Spleen (tissue), 11 donors: ENCODE results near the gene TAOK2. TPM values are rescaled to one million over a fixed set of nuclear protein-coding genes. Genes with fewer than 3 reads are reported as not detected.

Experiments
- DNase-seq: peaks from one replicate; pipeline ENCODE4 v3.0.0-alpha.2; 2020
- H3K27ac ChIP-seq, 8 donors: fragments of 200-600 bp; sonication (generic) in 7 of 8; 1 replicate in 4 of 8; 2 replicates in 4 of 8; pipeline versions ENCODE4 v1.5.0 to v1.8.0; 2016 to 2021; ENCODE audit warnings: inconsistent platforms in 4 of 8, mild to moderate bottlenecking in 4 of 8, moderate library complexity in 1 of 8
- H3K27me3 ChIP-seq, 7 donors: fragments of 200-600 bp; sonication (generic) in 6 of 7; replicated peaks in 1 of 7; 1 replicate in 4 of 7; 2 replicates in 3 of 7; pipeline versions ENCODE4 v1.5.0 to v1.8.0; 2016 to 2021; ENCODE audit warnings: inconsistent platforms in 3 of 7, mild to moderate bottlenecking in 1 of 7
- H3K36me3 ChIP-seq, 6 donors: fragments of 200-600 bp; sonication (generic) in 5 of 6; 1 replicate in 4 of 6; 2 replicates in 2 of 6; pipeline versions ENCODE4 v1.5.0 to v1.8.0; 2016 to 2021; ENCODE audit warnings: inconsistent platforms in 2 of 6
- H3K4me1 ChIP-seq, 6 donors: fragments of 200-600 bp; sonication (generic) in 5 of 6; 1 replicate in 3 of 6; 2 replicates in 3 of 6; pipeline versions ENCODE4 v1.5.0 to v1.8.0; 2016 to 2021; ENCODE audit warnings: inconsistent platforms in 3 of 6
- H3K4me3 ChIP-seq, 8 donors: fragments of 200-600 bp; sonication (generic) in 7 of 8; 1 replicate in 4 of 8; 2 replicates in 4 of 8; pipeline versions ENCODE4 v1.5.0 to v1.8.0; 2016 to 2021; ENCODE audit warnings: inconsistent platforms in 4 of 8, mild to moderate bottlenecking in 4 of 8, moderate library complexity in 2 of 8
- H3K9me3 ChIP-seq, 8 donors: fragments of 200-600 bp; sonication (generic) in 7 of 8; 1 replicate in 4 of 8; 2 replicates in 4 of 8; pipeline versions ENCODE4 v1.5.0 to v1.8.0; 2016 to 2021; ENCODE audit warnings: inconsistent platforms in 4 of 8
- CTCF ChIP-seq, 11 experiments: fragments of 200-600 bp in 7 of 11; fragments of 450-650 bp in 4 of 11; sonication (generic) in 4 of 11; IDR thresholded peaks in 8 of 11; conservative IDR thresholded peaks in 3 of 11; 1 replicate in 7 of 11; 2 replicates in 4 of 11; pipeline versions ENCODE4 v1.4.0 to v1.8.0; 2016 to 2021; ENCODE audit warnings: antibody characterized with exemption in 11 of 11, inconsistent platforms in 4 of 11, mild to moderate bottlenecking in 1 of 11
- POLR2A ChIP-seq, 3 donors: fragments of 450-650 bp; IDR thresholded peaks; one replicate each; pipeline ENCODE4 v1.5.1; 2017; ENCODE audit warnings: antibody characterized with exemption in 3 of 3, mild to moderate bottlenecking in 1 of 3
- POLR2AphosphoS5 ChIP-seq, 3 donors: sonication (generic); formaldehyde crosslinking; IDR thresholded peaks; one replicate each; pipeline ENCODE4 v1.5.1; 2017; ENCODE audit warnings: antibody characterized with exemption in 3 of 3
- WGBS, 5 donors: extraction: QIAGEN DNeasy Blood & Tissue Kit in 3 of 5; methylation state at CpG; one replicate each; pipeline versions ENCODE4 v1.1.5 to v1.1.7; 2013 to 2018; 5-methylcytosine and 5-hydroxymethylcytosine counted together
- intact Hi-C: fragments of 100-400 bp; cut with DNase I; formaldehyde crosslinking; loops from one replicate; pipeline ENCODE4 v1.15.0; 2023; ENCODE audit warnings: low total_unique reads
- polyA plus RNA-seq, 3 donors: library from polyadenylated mRNA; stranded (reverse); fragments of 200-250 nt; gene quantifications; one replicate each; pipeline ENCODE4 v1.2.1, GENCODE V29; 2013
- total RNA-seq, 7 donors: library from RNA; depleted of rRNA in 3 of 7; stranded (reverse); fragments of >200 nt in 3 of 7; fragmentation: NEBNext Ultra II Directional in 4 of 7; extraction: Animal tissue kit (Norgen Biotek cat#: 25700) in 4 of 7; gene quantifications; one replicate each; pipeline versions ENCODE4 v1.1.0 to v1.2.1, GENCODE V29; 2016 to 2021
- donor health status: healthy with polysubstance abuse.
- donor health status: DM: no; HTN: no; CAD: no; lungs with moderate emphysema.
- donor health status: DM: no; HTN: no; CAD: no.
- donor health status: Bipolar disorder and iron deficiency.
- donor health status: healthy.
- donor health status: DM: no; HTN: no; CAD: no.
- donor health status: DM: yes; HTN: yes; CAD: no.

TAOK2 gene
- total and polyA plus RNA-seq, 10 donors: 13.2 to 96.5 (median 71.6) TPM

DNA sequence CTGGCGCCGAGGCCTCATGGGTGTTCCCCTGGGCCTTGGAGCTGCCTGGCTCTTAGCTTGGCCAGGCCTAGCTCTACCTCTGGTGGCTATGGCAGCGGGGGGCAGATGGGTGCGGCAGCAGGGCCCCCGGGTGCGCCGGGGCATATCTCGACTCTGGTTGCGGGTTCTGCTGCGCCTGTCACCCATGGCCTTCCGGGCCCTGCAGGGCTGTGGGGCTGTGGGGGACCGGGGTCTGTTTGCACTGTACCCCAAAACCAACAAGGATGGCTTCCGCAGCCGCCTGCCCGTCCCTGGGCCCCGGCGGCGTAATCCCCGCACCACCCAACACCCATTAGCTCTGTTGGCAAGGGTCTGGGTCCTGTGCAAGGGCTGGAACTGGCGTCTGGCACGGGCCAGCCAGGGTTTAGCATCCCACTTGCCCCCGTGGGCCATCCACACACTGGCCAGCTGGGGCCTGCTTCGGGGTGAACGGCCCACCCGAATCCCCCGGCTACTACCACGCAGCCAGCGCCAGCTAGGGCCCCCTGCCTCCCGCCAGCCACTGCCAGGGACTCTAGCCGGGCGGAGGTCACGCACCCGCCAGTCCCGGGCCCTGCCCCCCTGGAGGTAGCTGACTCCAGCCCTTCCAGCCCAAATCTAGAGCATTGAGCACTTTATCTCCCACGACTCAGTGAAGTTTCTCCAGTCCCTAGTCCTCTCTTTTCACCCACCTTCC, 13.9 kb downstream of the TAOK2 start:
- DNase-seq: peak; percentile 69

DNA sequence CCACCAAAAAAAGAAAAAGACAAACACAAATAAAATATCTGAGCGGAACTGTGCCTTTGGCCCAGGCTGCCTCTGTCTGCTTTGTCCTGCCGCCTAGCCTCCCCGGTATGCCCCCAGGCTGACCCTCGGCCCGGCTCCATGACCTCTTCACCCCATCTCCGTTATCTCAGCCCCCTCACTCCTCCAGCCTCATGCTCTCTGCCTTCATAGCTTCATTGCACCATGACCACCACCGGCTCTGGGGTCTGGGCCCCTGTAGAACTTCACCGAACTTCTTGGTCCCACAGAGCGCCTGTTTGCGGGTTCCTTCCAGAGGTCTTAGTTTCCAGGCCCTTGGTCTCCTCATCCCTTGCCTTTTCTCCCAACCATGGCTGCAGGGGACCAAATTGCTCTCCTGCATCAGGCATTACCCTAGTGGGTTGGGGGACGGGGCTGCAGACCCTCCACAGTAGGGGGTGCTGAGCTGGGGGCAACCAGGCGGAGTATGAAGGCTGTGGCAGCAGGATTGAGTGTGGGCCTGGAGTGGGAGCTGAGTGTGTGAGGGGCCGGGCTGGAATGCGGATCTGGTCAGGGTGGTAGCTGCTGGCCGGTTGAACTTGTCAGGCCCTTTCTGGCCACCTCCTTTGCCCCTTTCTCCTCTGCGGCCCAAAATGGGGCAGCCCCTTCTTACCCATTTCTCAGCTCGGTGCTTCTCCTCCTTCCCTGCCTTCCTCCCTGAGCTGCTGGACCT, 14.8 kb downstream of the TAOK2 start:
- intact Hi-C loops: no loop called here
- peaks cover 7 to 100% (median 99%) of the 10 kb centered on the region in 6 donors for H3K36me3 ChIP-seq
- peak; percentile 47 for DNase-seq
- H3K27ac ChIP-seq: no peak overlapping the region
- WGBS, 5 donors: 88 to 93% (median 93%) methylated on average over 16 to 17 of the region's 17 CpGs
- H3K27me3 ChIP-seq: no peaks in the 10 kb centered on the region
- peaks cover 0 to 7% (median 1%) of the 10 kb centered on the region in 6 donors for H3K4me1 ChIP-seq
- no peak for TF ChIP-seq POLR2A (IDR thresholded peaks at IDR 0.05)
- peak in 1 of 3 donors; percentile 23 for TF ChIP-seq POLR2AphosphoS5 (IDR thresholded peaks at IDR 0.05)
- no peak for TF ChIP-seq CTCF (IDR thresholded peaks at IDR 0.05 in 8 of 11, conservative IDR thresholded peaks at IDR 0.05 in 3 of 11)
- H3K4me3 ChIP-seq: no peak overlapping the region
- H3K9me3 ChIP-seq: no peaks in the 10 kb centered on the region

More for the DNA sequence above, 13.9 kb downstream of the TAOK2 start:
- Histone ChIP-seq H3K9me3 (no peaks in the 10 kb centered on the region), H3K4me1 (no peaks in the 10 kb centered on the region), H3K4me3 (no peak overlapping the region), H3K27me3 (no peaks in the 10 kb centered on the region), H3K36me3 (peaks cover 11 to 100% (median 99%) of the 10 kb centered on the region in 6 donors), H3K27ac (no peak overlapping the region)
- 94 to 98% (median 95%) methylated on average over 13 to 35 of the region's 35 CpGs for WGBS, 5 donors
- no peak for TF ChIP-seq POLR2A (IDR thresholded peaks at IDR 0.05)
- TF ChIP-seq POLR2AphosphoS5 (IDR thresholded peaks at IDR 0.05): peak in 1 of 3 donors; percentile 19
- intact Hi-C loops: no loop called here

DNA sequence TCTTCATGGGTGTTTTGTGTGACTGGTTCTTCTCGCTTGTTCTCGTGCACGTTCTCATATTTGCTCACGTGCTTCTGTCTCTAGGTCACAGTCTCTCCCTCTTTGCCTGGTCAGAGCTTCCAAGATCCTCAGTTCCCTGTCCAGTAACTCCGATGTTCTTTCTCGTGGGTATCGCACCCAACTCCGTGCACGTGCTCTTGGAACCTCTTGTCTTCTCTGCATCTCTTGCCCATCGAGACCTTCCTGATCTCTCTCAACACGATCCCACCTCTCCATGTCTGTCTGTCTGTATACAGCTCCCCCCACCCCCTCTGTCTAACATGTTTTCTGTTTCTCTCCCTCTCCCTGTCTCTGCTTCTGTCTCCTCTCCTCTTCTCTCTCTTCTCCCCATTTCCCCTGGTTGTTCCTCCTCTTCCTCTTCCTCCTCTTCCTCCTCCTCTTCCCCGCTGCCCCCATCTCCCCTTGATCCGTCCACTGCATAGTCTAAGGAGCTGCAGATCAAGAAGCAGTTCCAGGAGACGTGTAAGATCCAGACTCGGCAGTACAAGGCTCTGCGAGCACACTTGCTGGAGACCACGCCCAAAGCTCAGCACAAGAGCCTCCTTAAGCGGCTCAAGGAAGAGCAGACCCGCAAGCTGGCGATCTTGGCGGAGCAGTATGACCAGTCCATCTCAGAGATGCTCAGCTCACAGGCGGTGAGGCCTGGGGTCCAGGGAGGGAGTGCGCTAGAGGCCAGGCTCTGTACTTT, 15.6 kb downstream of the TAOK2 start:
- TF ChIP-seq POLR2A (IDR thresholded peaks at IDR 0.05) (no peak), POLR2AphosphoS5 (IDR thresholded peaks at IDR 0.05) (peak in 2 of 3 donors; percentile 23 to 32)
- Histone ChIP-seq H3K4me3 (no peak overlapping the region), H3K4me1 (peaks cover 3 to 15% (median 7%) of the 10 kb centered on the region in 6 donors), H3K27me3 (no peaks in the 10 kb centered on the region), H3K36me3 (peaks cover 4 to 97% (median 93%) of the 10 kb centered on the region in 6 donors), H3K9me3 (no peaks in the 10 kb centered on the region), H3K27ac (no peak overlapping the region)
- 86 to 92% (median 88%) methylated on average over 23 of the region's 23 CpGs for WGBS, 5 donors
- DNase-seq: peak; percentile 49
- intact Hi-C loops: no loop called here

- intact Hi-C loops: no loop called here
- H3K4me3 ChIP-seq: no peak overlapping the region
- no peaks in the 10 kb centered on the region for H3K9me3 ChIP-seq
- TF ChIP-seq CTCF (IDR thresholded peaks at IDR 0.05 in 8 of 11, conservative IDR thresholded peaks at IDR 0.05 in 3 of 11) (no peak), POLR2A (IDR thresholded peaks at IDR 0.05) (no peak), POLR2AphosphoS5 (IDR thresholded peaks at IDR 0.05) (no peak)
- H3K27me3 ChIP-seq: no peaks in the 10 kb centered on the region
- WGBS, 5 donors: 74 to 93% (median 85%) methylated on average over 2 of the region's 2 CpGs
- H3K27ac ChIP-seq: no peak overlapping the region
- no peak for DNase-seq
- peaks cover 4 to 89% (median 85%) of the 10 kb centered on the region in 6 donors for H3K36me3 ChIP-seq
- H3K4me1 ChIP-seq: peaks cover 10 to 22% (median 15%) of the 10 kb centered on the region in 6 donors
Observed at GRCh38 chr16:29990034-29990433, 16.4 kb downstream of the TAOK2 start.
